Peyer's patch (tissue), 4 donors: ENCODE data around the gene NCR2. TPM values are rescaled to one million over a fixed set of nuclear protein-coding genes. Genes with fewer than 3 reads are reported as not detected.

Experiments
- DNase-seq, 3 donors: peaks; one replicate each; pipeline ENCODE4 v3.0.0-alpha.2; 2017 to 2019
- H3K27ac ChIP-seq, 4 donors: fragments of 200-600 bp; sonication (generic); one replicate each; pipeline ENCODE4 v1.5.1; 2016 to 2019
- H3K27me3 ChIP-seq, 2 donors: fragments of 200-600 bp; sonication (generic); one replicate each; pipeline ENCODE4 v1.5.1; 2019
- H3K36me3 ChIP-seq, 3 donors: fragments of 200-600 bp; sonication (generic); one replicate each; pipeline ENCODE4 v1.5.1; 2016 to 2019
- H3K4me1 ChIP-seq, 4 donors: fragments of 200-600 bp; sonication (generic); one replicate each; pipeline ENCODE4 v1.5.1; 2016 to 2019
- H3K4me3 ChIP-seq, 4 donors: fragments of 200-600 bp; sonication (generic); 1 replicate in 3 of 4; 2 replicates in 1 of 4; pipeline ENCODE4 v1.5.1; 2016 to 2019; ENCODE audit warnings: mild to moderate bottlenecking in 1 of 4
- H3K9me3 ChIP-seq, 4 donors: fragments of 200-600 bp; sonication (generic); one replicate each; pipeline ENCODE4 v1.5.1; 2016 to 2019; ENCODE audit warnings: mild to moderate bottlenecking in 1 of 4
- CTCF ChIP-seq, 6 experiments: fragments of 450-650 bp in 4 of 6; fragments of 200-600 bp in 2 of 6; sonication (generic) in 1 of 6; IDR thresholded peaks; one replicate each; pipeline ENCODE4 v1.5.1; 2017 to 2019; ENCODE audit warnings: antibody characterized with exemption in 6 of 6, mild to moderate bottlenecking in 3 of 6, moderate library complexity in 1 of 6
- POLR2A ChIP-seq, 2 donors: fragments of 450-650 bp; IDR thresholded peaks; one replicate each; pipeline ENCODE4 v1.5.1; 2017; ENCODE audit warnings: antibody characterized with exemption in 2 of 2, mild to moderate bottlenecking in 2 of 2, moderate library complexity in 2 of 2
- total RNA-seq, 4 donors: library from RNA; depleted of rRNA; stranded (reverse); fragments of >200 nt; gene quantifications; one replicate each; pipeline ENCODE4 v1.1.0, GENCODE V29; 2016

NCR2 gene
- total RNA-seq, 4 donors from 2014 or later = not detected

GRCh38 chr6:41355952-41356351 lies 20.5 kb downstream of the NCR2 start:
- H3K36me3 ChIP-seq = no peaks in the 10 kb centered on the region
- no peak overlapping the region for H3K4me3 ChIP-seq
- no peaks in the 10 kb centered on the region for H3K27me3 ChIP-seq
- H3K27ac ChIP-seq = no peak overlapping the region
- TF ChIP-seq CTCF (IDR thresholded peaks at IDR 0.05) = no peak
- TF ChIP-seq POLR2A (IDR thresholded peaks at IDR 0.05) = no peak
- no peaks in the 10 kb centered on the region for H3K4me1 ChIP-seq
- H3K9me3 ChIP-seq = peaks cover 0 to 12% (median 0%) of the 10 kb centered on the region in 4 donors
- no peak for DNase-seq

GRCh38 chr6:41356825-41357224 lies 21.4 kb downstream of the NCR2 start:
- TF ChIP-seq CTCF (IDR thresholded peaks at IDR 0.05) = no peak
- no peak for TF ChIP-seq POLR2A (IDR thresholded peaks at IDR 0.05)
- no peak overlapping the region for H3K4me3 ChIP-seq
- H3K9me3 ChIP-seq = peaks cover 0 to 12% (median 0%) of the 10 kb centered on the region in 4 donors
- H3K4me1 ChIP-seq = no peaks in the 10 kb centered on the region
- no peaks in the 10 kb centered on the region for H3K36me3 ChIP-seq
- H3K27me3 ChIP-seq = no peaks in the 10 kb centered on the region
- no peak for DNase-seq
- no peak overlapping the region for H3K27ac ChIP-seq

- Histone ChIP-seq H3K4me3 (no peak overlapping the region), H3K36me3 (no peaks in the 10 kb centered on the region), H3K27me3 (peaks cover 0 to 3% of the 10 kb centered on the region in 2 donors), H3K4me1 (no peaks in the 10 kb centered on the region), H3K27ac (no peak overlapping the region), H3K9me3 (peaks cover 0 to 17% (median 0%) of the 10 kb centered on the region in 4 donors)
- no peak for DNase-seq
- no peak for TF ChIP-seq POLR2A (IDR thresholded peaks at IDR 0.05)
- TF ChIP-seq CTCF (IDR thresholded peaks at IDR 0.05) = no peak
These were observed 23.1 kb downstream of the NCR2 start for GRCh38 chr6:41358503-41358902.

- Histone ChIP-seq H3K4me3 (no peak overlapping the region), H3K27ac (no peak overlapping the region), H3K9me3 (peaks cover 0 to 17% (median 0%) of the 10 kb centered on the region in 4 donors), H3K27me3 (peaks cover 0 to 5% of the 10 kb centered on the region in 2 donors), H3K36me3 (no peaks in the 10 kb centered on the region), H3K4me1 (no peaks in the 10 kb centered on the region)
- no peak for TF ChIP-seq CTCF (IDR thresholded peaks at IDR 0.05)
- TF ChIP-seq POLR2A (IDR thresholded peaks at IDR 0.05) = no peak
- no peak for DNase-seq
These were observed 24.4 kb downstream of the NCR2 start for GRCh38 chr6:41359617-41360313.

- no peaks in the 10 kb centered on the region for H3K4me1 ChIP-seq
- H3K27ac ChIP-seq = no peak overlapping the region
- no peak overlapping the region for H3K4me3 ChIP-seq
- H3K36me3 ChIP-seq = no peaks in the 10 kb centered on the region
- H3K27me3 ChIP-seq = peaks cover 0 to 5% of the 10 kb centered on the region in 2 donors
- TF ChIP-seq POLR2A (IDR thresholded peaks at IDR 0.05) = no peak
- no peak for TF ChIP-seq CTCF (IDR thresholded peaks at IDR 0.05)
- no peak for DNase-seq
- H3K9me3 ChIP-seq = peaks cover 0 to 17% (median 0%) of the 10 kb centered on the region in 4 donors
These were observed 24.9 kb downstream of the NCR2 start for GRCh38 chr6:41360314-41360685.
